ENCODE data around the gene TCHH. TPM values are rescaled to one million over a fixed set of nuclear protein-coding genes. Genes with fewer than 3 reads are reported as not detected.

TCHH gene
- total and polyA plus RNA-seq, 11 donors: 0.01 to 0.05 (median 0.05) TPM; not detected in 8

- Histone ChIP-seq H3K9me3 (no peaks in the 10 kb centered on the region), H3K4me3 (no peak overlapping the region), H3K36me3 (no peaks in the 10 kb centered on the region), H3K4me1 (no peaks in the 10 kb centered on the region), H3K27ac (no peak overlapping the region), H3K27me3 (peaks cover 0 to 76% (median 9%) of the 10 kb centered on the region in 9 donors)
- 73 to 76% (median 74%) methylated on average over 6 of the region's 6 CpGs for WGBS, 4 donors
- intact Hi-C loops (cut with DNase I): no loop called here
- ATAC-seq (no peak), DNase-seq (no peak)
- TF ChIP-seq CTCF (IDR thresholded peaks at IDR 0.05) (no peak), POLR2A (IDR thresholded peaks at IDR 0.05) (no peak)
These were observed 10.7 kb upstream of the TCHH start for GRCh38 chr1:152125834-152126443.

GRCh38 chr1:152118915-152119314 is 3.7 kb upstream of the TCHH start:
- H3K27ac ChIP-seq: no peak overlapping the region
- 87 to 88% (median 87%) methylated on average over 1 of the region's 1 CpG for WGBS, 4 donors
- H3K36me3 ChIP-seq: no peaks in the 10 kb centered on the region
- TF ChIP-seq CTCF (IDR thresholded peaks at IDR 0.05): no peak
- no peak for TF ChIP-seq POLR2A (IDR thresholded peaks at IDR 0.05)
- peaks cover under 1 to 71% (median 21%) of the 10 kb centered on the region in 9 donors for H3K27me3 ChIP-seq
- H3K4me3 ChIP-seq: no peak overlapping the region
- no peak for ATAC-seq
- no peaks in the 10 kb centered on the region for H3K4me1 ChIP-seq
- no peaks in the 10 kb centered on the region for H3K9me3 ChIP-seq
- DNase-seq: no peak
- intact Hi-C loops (cut with DNase I): loop anchor here in 1 of 10 donors (10.0 kb wide), 1 partner anchor 64 kb away; no protein-coding TSS in a partner anchor

GRCh38 chr1:152112885-152113432 is 2.3 kb downstream of the TCHH start:
- 21 to 33% (median 26%) methylated on average over 13 of the region's 13 CpGs for WGBS, 4 donors
- ATAC-seq (no peak), DNase-seq (no peak)
- Histone ChIP-seq H3K27ac (no peak overlapping the region), H3K4me3 (peak overlapping the region in 2 of 12 donors; percentile 56 to 59), H3K36me3 (no peaks in the 10 kb centered on the region), H3K27me3 (peaks cover 37 to 100% (median 68%) of the 10 kb centered on the region in 9 donors), H3K4me1 (peaks cover 5 to 47% (median 29%) of the 10 kb centered on the region in 12 donors), H3K9me3 (peaks cover 0 to 14% (median 8%) of the 10 kb centered on the region in 12 donors)
- TF ChIP-seq CTCF (IDR thresholded peaks at IDR 0.05): no peak
- TF ChIP-seq POLR2A (IDR thresholded peaks at IDR 0.05): no peak
- intact Hi-C loops (cut with DNase I): loop anchor here in 2 of 10 donors (5.0 to 10.0 kb wide), 2 partner anchors 46 to 58 kb away; no protein-coding TSS in a partner anchor

- no peak for ATAC-seq
- Histone ChIP-seq H3K4me1 (peaks cover 5 to 49% (median 29%) of the 10 kb centered on the region in 12 donors), H3K9me3 (peaks cover 0 to 20% (median 8%) of the 10 kb centered on the region in 12 donors), H3K27me3 (peaks cover 44 to 100% (median 75%) of the 10 kb centered on the region in 9 donors), H3K36me3 (no peaks in the 10 kb centered on the region), H3K27ac (no peak overlapping the region), H3K4me3 (peak overlapping the region in 10 of 12 donors; percentile 27 to 59 (median 50))
- DNase-seq: peak in 1 of 5 donors; percentile 28
- 1 to 3% (median 2%) methylated on average over 52 to 53 of the region's 53 CpGs for WGBS, 4 donors
- intact Hi-C loops (cut with DNase I): loop anchor here in 2 of 10 donors (5.0 to 10.0 kb wide), 2 partner anchors 45 to 57 kb away; no protein-coding TSS in a partner anchor
- TF ChIP-seq CTCF (IDR thresholded peaks at IDR 0.05) (no peak), POLR2A (IDR thresholded peaks at IDR 0.05) (no peak)
These were observed 3.0 kb downstream of the TCHH start for GRCh38 chr1:152112101-152112884.
